Body of pancreas (tissue), 4 donors: ENCODE measurements around the gene MEG3. TPM values are rescaled to one million over a fixed set of nuclear protein-coding genes. Genes with fewer than 3 reads are reported as not detected.

Experiments
- ATAC-seq: fragments of 150-250 bp; one replicate; pipeline ENCODE4 v1.9.1; 2016
- DNase-seq, 4 donors: peaks; one replicate each; pipeline ENCODE4 v3.0.0-alpha.2; 2019
- H3K27ac ChIP-seq, 4 donors: fragments of 200-600 bp; sonication (generic); 1 replicate in 3 of 4; 2 replicates in 1 of 4; pipeline versions ENCODE4 v1.5.1 to v1.6.1; 2016 to 2019; ENCODE audit warnings: mild to moderate bottlenecking in 1 of 4, mixed read lengths in 1 of 4, moderate library complexity in 1 of 4
- H3K27me3 ChIP-seq, 2 donors: fragments of 200-600 bp; sonication (generic); one replicate each; pipeline ENCODE4 v1.6.0; 2016; ENCODE audit warnings: mild to moderate bottlenecking in 1 of 2
- H3K36me3 ChIP-seq, 2 donors: fragments of 200-600 bp; sonication (generic); replicated peaks in 1 of 2; 2 replicates each; pipeline ENCODE4 v1.5.1; 2016; ENCODE audit warnings: low read depth in 2 of 2; ENCODE audit not compliant: insufficient read depth in 1 of 2
- H3K4me1 ChIP-seq: fragments of 200-600 bp; sonication (generic); one replicate; pipeline ENCODE4 v1.6.0; 2016
- H3K4me3 ChIP-seq, 2 donors: fragments of 200-600 bp; sonication (generic); 1 replicate in 1 of 2; 2 replicates in 1 of 2; pipeline ENCODE4 v1.5.1; 2016 to 2019
- H3K9me3 ChIP-seq, 3 donors: fragments of 200-600 bp; sonication (generic); 1 replicate in 2 of 3; 2 replicates in 1 of 3; pipeline ENCODE4 v1.5.1; 2016
- CTCF ChIP-seq, 7 experiments: fragments of 450-650 bp in 4 of 7; fragments of 200-600 bp in 3 of 7; sonication (generic) in 3 of 7; IDR thresholded peaks; one replicate each; pipeline ENCODE4 v1.5.1; 2016 to 2019; ENCODE audit warnings: antibody characterized with exemption in 7 of 7
- POLR2A ChIP-seq, 3 donors: fragments of 450-650 bp; IDR thresholded peaks; one replicate each; pipeline ENCODE4 v1.6.1; 2016; ENCODE audit warnings: antibody characterized with exemption in 3 of 3, mild to moderate bottlenecking in 2 of 3
- WGBS, 2 donors: methylation state at CpG; one replicate each; pipeline ENCODE4 v1.1.5; 2017; 5-methylcytosine and 5-hydroxymethylcytosine counted together
- intact Hi-C: fragments of 100-400 bp; cut with DNase I; formaldehyde crosslinking; loops from one replicate; pipeline ENCODE4 v1.15.1; 2023
- total RNA-seq, 2 donors: library from RNA; depleted of rRNA; stranded (reverse); fragments of >200 nt; gene quantifications; one replicate each; pipeline ENCODE4 v1.1.0, GENCODE V29; 2016

Gene MEG3
- total RNA-seq, 2 donors from 2014 or later: 150 to 537 TPM

GRCh38 chr14:100823413-100824080, 2.4 kb upstream of the MEG3 start:
- WGBS, 2 donors: 89 to 90% methylated on average over 4 to 11 of the region's 11 CpGs
- H3K4me1 ChIP-seq: peaks cover 8% of the 10 kb centered on the region
- intact Hi-C loops: no loop called here

GRCh38 chr14:100824091-100824551, 1.8 kb upstream of the MEG3 start:
- H3K27me3 ChIP-seq: no peaks in the 10 kb centered on the region
- 76 to 100% methylated on average over 1 to 17 of the region's 32 CpGs for WGBS, 2 donors
- intact Hi-C loops: no loop called here
- no peak for TF ChIP-seq POLR2A (IDR thresholded peaks at IDR 0.05)
- no peak for TF ChIP-seq CTCF (IDR thresholded peaks at IDR 0.05)
- no peak overlapping the region for H3K4me3 ChIP-seq
- no peaks in the 10 kb centered on the region for H3K36me3 ChIP-seq
- peaks cover 8% of the 10 kb centered on the region for H3K4me1 ChIP-seq
- no peak for ATAC-seq
- H3K9me3 ChIP-seq: no peaks in the 10 kb centered on the region
- H3K27ac ChIP-seq: no peak overlapping the region
- peak in 1 of 4 donors; percentile 26 for DNase-seq

More at GRCh38 chr14:100823413-100824080, 2.4 kb upstream of the MEG3 start:
- no peak overlapping the region for H3K4me3 ChIP-seq
- no peak for TF ChIP-seq CTCF (IDR thresholded peaks at IDR 0.05)
- no peak for TF ChIP-seq POLR2A (IDR thresholded peaks at IDR 0.05)
- ATAC-seq (no peak), DNase-seq (no peak)
- no peak overlapping the region for H3K27ac ChIP-seq
- H3K9me3 ChIP-seq: no peaks in the 10 kb centered on the region
- no peaks in the 10 kb centered on the region for H3K36me3 ChIP-seq
- H3K27me3 ChIP-seq: no peaks in the 10 kb centered on the region

GRCh38 chr14:100824901-100825712, 811 bp upstream of the MEG3 start:
- intact Hi-C loops: no loop called here
- H3K36me3 ChIP-seq: no peaks in the 10 kb centered on the region
- H3K27me3 ChIP-seq: no peaks in the 10 kb centered on the region
- no peak for DNase-seq
- H3K4me1 ChIP-seq: peaks cover 8% of the 10 kb centered on the region
- no peak for ATAC-seq
- no peak overlapping the region for H3K4me3 ChIP-seq
- 71 to 80% methylated on average over 25 to 36 of the region's 36 CpGs for WGBS, 2 donors
- TF ChIP-seq CTCF (IDR thresholded peaks at IDR 0.05) (no peak), POLR2A (IDR thresholded peaks at IDR 0.05) (no peak)
- no peak overlapping the region for H3K27ac ChIP-seq
- H3K9me3 ChIP-seq: no peaks in the 10 kb centered on the region

GRCh38 chr14:100826391-100827100, 628 bp downstream of the MEG3 start:
- DNase-seq: peak in 1 of 4 donors; percentile 31
- H3K4me3 ChIP-seq: peak overlapping the region; percentile 18 to 21
- H3K27ac ChIP-seq: peak overlapping the region; percentile 25 to 73 (median 49)
- 24 to 62% methylated on average over 27 of the region's 27 CpGs for WGBS, 2 donors
- intact Hi-C loops: no loop called here
- no peak for TF ChIP-seq CTCF (IDR thresholded peaks at IDR 0.05)
- TF ChIP-seq POLR2A (IDR thresholded peaks at IDR 0.05): no peak
- no peaks in the 10 kb centered on the region for H3K27me3 ChIP-seq
- H3K9me3 ChIP-seq: no peaks in the 10 kb centered on the region
- peak; percentile 5 for ATAC-seq
- H3K36me3 ChIP-seq: no peaks in the 10 kb centered on the region
- H3K4me1 ChIP-seq: peaks cover 8% of the 10 kb centered on the region
